DOHH2 (cell line): ENCODE results near the gene TSPAN11.

Experiments used
- H3F3A ChIP-seq: fragments of 200-600 bp; sonication (generic), shearing (Covaris generic); 2 replicates; pipeline ENCODE4 v1.6.0; 2016; ENCODE audit warnings: antibody characterized with exemption, mild to moderate bottlenecking; ENCODE audit not compliant: control insufficient read depth, insufficient read depth
- H3K27ac ChIP-seq: fragments of 200-600 bp; sonication (generic); 2 replicates; pipeline ENCODE4 v1.5.1; 2014; ENCODE audit warnings: low read depth, mild to moderate bottlenecking, low read length, moderate library complexity
- H3K27me3 ChIP-seq: fragments of 200-600 bp; sonication (generic); 2 replicates; pipeline ENCODE4 v1.6.1; 2014; ENCODE audit warnings: mild to moderate bottlenecking, low read length, mixed read lengths; ENCODE audit not compliant: control insufficient read depth
- H3K36me3 ChIP-seq: fragments of 200-600 bp; sonication (generic); 2 replicates; pipeline ENCODE4 v1.6.1; 2014; ENCODE audit warnings: mild to moderate bottlenecking, low read length, moderate library complexity, mixed read lengths; ENCODE audit not compliant: control insufficient read depth
- H3K4me1 ChIP-seq: fragments of 200-600 bp; sonication (generic); 2 replicates; pipeline ENCODE4 v1.6.1; 2014; ENCODE audit warnings: mild to moderate bottlenecking, low read length, mixed read lengths; ENCODE audit not compliant: control insufficient read depth
- H3K4me2 ChIP-seq: fragments of 200-600 bp; sonication (generic); 2 replicates; pipeline ENCODE4 v1.6.0; 2014; ENCODE audit warnings: mild to moderate bottlenecking, low read length, moderate library complexity
- H3K4me3 ChIP-seq: fragments of 200-600 bp; sonication (generic); 2 replicates; pipeline ENCODE4 v1.5.1; 2014; ENCODE audit warnings: mild to moderate bottlenecking, low read length, mixed read lengths
- H3K79me2 ChIP-seq: fragments of 200-600 bp; sonication (generic); 2 replicates; pipeline ENCODE4 v1.6.1; 2014; ENCODE audit warnings: mild to moderate bottlenecking, low read length, mixed read lengths; ENCODE audit not compliant: control insufficient read depth
- H3K9me2 ChIP-seq: fragments of 200-600 bp; sonication (generic); replicated peaks from 2 replicates; pipeline ENCODE4 v1.6.1; 2014; ENCODE audit warnings: mild to moderate bottlenecking, low read length, mixed read lengths; ENCODE audit not compliant: control insufficient read depth
- H3K9me3 ChIP-seq: fragments of 200-600 bp; sonication (generic); 2 replicates; pipeline ENCODE4 v1.6.1; 2014; ENCODE audit warnings: antibody characterized with exemption, low read length, mixed read lengths; ENCODE audit not compliant: control insufficient read depth, insufficient read depth
- H4K20me1 ChIP-seq: fragments of 200-600 bp; sonication (generic); 2 replicates; pipeline ENCODE4 v1.6.0; 2014; ENCODE audit warnings: low read depth, mild to moderate bottlenecking, antibody characterized with exemption, low read length, moderate library complexity; ENCODE audit not compliant: control insufficient read depth, insufficient read depth
- EZH2phosphoT487 ChIP-seq: fragments of 200-600 bp; sonication (generic); IDR thresholded peaks from 2 replicates; pipeline ENCODE4 v1.6.1; 2017; ENCODE audit warnings: borderline replicate concordance, mild to moderate bottlenecking, antibody characterized with exemption, low read length, moderate library complexity, mixed read lengths
- TF ChIP-seq, protein P1 (sequence below): fragments of 200-600 bp; sonication (generic); IDR thresholded peaks from one replicate; pipeline ENCODE4 v1.5.1; 2014; ENCODE audit warnings: antibody characterized with exemption, mild to moderate bottlenecking, low read depth, low read length; ENCODE audit not compliant: poor library complexity, severe bottlenecking

TSPAN11 gene

DNA sequence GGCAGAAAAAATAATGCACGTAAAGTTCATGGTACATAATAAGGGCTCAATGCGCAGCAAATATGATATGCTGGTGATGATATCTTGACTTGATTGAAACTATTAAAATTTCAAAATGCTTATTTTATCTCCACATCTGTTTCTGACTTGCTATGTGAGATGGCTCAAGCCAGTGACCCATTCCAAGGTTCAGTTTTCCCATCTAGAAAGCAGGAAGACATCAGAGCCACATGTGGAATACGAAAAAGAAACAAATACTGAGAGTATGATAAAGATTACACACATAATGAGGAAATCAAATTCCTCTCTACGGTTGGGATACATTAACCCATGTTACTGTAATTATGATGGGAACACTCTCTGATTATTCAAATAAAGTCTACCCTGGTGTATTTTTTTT lies 24.0 kb upstream of the TSPAN11 start:
- H3K36me3 ChIP-seq: no peaks in the 10 kb centered on the region
- TF ChIP-seq, protein P1, sequence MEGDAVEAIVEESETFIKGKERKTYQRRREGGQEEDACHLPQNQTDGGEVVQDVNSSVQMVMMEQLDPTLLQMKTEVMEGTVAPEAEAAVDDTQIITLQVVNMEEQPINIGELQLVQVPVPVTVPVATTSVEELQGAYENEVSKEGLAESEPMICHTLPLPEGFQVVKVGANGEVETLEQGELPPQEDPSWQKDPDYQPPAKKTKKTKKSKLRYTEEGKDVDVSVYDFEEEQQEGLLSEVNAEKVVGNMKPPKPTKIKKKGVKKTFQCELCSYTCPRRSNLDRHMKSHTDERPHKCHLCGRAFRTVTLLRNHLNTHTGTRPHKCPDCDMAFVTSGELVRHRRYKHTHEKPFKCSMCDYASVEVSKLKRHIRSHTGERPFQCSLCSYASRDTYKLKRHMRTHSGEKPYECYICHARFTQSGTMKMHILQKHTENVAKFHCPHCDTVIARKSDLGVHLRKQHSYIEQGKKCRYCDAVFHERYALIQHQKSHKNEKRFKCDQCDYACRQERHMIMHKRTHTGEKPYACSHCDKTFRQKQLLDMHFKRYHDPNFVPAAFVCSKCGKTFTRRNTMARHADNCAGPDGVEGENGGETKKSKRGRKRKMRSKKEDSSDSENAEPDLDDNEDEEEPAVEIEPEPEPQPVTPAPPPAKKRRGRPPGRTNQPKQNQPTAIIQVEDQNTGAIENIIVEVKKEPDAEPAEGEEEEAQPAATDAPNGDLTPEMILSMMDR: no peak
- no peak for TF ChIP-seq EZH2phosphoT487
- no peak overlapping the region for H3K4me2 ChIP-seq
- H3K4me3 ChIP-seq: no peak overlapping the region
- no peaks in the 10 kb centered on the region for H3K79me2 ChIP-seq
- H3K9me2 ChIP-seq: no peaks in the 10 kb centered on the region
- no peaks in the 10 kb centered on the region for H3K9me3 ChIP-seq
- H3K4me1 ChIP-seq: no peaks in the 10 kb centered on the region
- peaks cover 11% of the 10 kb centered on the region; the same call in 1 of the 2 replicates for H3K27me3 ChIP-seq
- H3F3A ChIP-seq: no peaks in the 10 kb centered on the region
- H4K20me1 ChIP-seq: no peaks in the 10 kb centered on the region
- H3K27ac ChIP-seq: no peak overlapping the region

DNA sequence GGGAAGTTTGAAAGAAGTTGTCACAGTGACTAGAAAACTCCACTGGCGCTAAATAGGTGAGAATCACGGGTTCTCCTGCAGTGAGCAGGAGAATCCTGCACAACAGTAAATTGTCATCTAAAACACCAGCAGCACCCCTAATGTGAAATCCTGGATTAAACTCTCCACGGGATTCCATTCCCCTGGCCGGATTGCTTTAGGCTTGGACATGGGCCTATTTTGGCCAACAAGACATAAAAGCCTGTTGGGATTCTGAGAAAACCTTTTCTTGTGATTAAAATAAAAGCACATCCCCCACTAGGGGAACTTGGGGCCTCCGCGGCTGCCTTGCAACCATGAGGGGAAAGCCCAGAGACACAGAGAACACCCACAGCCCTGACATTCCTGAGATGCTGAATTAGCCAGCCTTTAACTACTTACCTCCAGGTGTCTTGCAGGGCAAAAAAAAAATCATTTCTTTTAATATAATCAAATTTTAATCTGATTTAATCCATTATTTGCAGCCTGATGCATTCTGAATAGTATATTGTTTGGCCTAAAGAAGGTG lies 21.0 kb upstream of the TSPAN11 start:
- Histone ChIP-seq H3K4me3 (no peak overlapping the region), H3K9me3 (no peaks in the 10 kb centered on the region), H3K4me2 (no peak overlapping the region), H3K4me1 (no peaks in the 10 kb centered on the region), H3K27me3 (peaks cover 8% of the 10 kb centered on the region; the same call in 1 of the 2 replicates), H3K9me2 (no peaks in the 10 kb centered on the region), H3F3A (no peaks in the 10 kb centered on the region), H3K27ac (no peak overlapping the region), H4K20me1 (no peaks in the 10 kb centered on the region), H3K79me2 (no peaks in the 10 kb centered on the region), H3K36me3 (no peaks in the 10 kb centered on the region)
- TF ChIP-seq, protein P1: no peak
- TF ChIP-seq EZH2phosphoT487: no peak

DNA sequence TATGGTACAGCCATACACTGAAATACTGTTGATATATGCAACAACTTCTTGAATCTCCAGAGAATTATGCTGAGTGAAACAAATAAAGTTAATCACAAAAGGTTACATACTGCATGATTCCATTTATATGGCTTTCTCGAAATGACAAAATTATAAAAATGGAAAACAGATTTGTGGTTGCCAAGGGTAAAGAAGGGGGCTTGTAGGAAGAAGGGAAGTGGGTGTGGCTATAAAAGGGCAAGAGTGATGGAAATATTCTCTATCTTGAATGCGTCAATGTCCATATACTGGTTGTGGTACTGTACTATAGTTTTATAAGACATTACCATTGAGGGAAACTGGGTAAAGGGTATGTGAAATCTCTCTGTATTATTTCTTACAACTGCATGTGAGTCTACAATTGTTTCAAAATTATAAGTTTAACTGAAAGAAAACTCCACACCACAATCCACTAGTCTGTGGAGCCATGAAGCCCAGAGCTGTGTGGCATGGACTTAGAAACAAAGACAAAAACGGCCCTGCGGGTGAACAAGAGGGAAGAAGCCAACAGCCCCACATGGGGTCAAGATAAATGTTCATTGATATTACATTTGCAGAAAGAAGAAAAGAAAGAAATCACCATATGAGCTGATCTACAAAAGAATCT lies 18.3 kb upstream of the TSPAN11 start:
- H3K4me3 ChIP-seq: no peak overlapping the region
- no peak overlapping the region for H3K27ac ChIP-seq
- no peaks in the 10 kb centered on the region for H3F3A ChIP-seq
- H3K9me3 ChIP-seq: no peaks in the 10 kb centered on the region
- no peaks in the 10 kb centered on the region for H3K9me2 ChIP-seq
- no peaks in the 10 kb centered on the region for H4K20me1 ChIP-seq
- no peaks in the 10 kb centered on the region for H3K4me1 ChIP-seq
- no peak overlapping the region for H3K4me2 ChIP-seq
- TF ChIP-seq EZH2phosphoT487: no peak
- TF ChIP-seq, protein P1: no peak
- H3K27me3 ChIP-seq: 0 out of 2 replicates have a peak, but pooled peaks cover 3% of the 10 kb centered on the region
- no peaks in the 10 kb centered on the region for H3K79me2 ChIP-seq
- H3K36me3 ChIP-seq: no peaks in the 10 kb centered on the region
